ENCODE data around the gene OR6B1.
"Not testable (repeated sequence)": the region's sequence is repeated elsewhere in the genome, so short reads cannot be mapped to it uniquely, and the experiment has no call there.

GRCh38 chr7:144050884-144051283, 50.8 kb downstream of the OR6B1 start:
- not testable (repeated sequence) for TF ChIP-seq CTCF (IDR thresholded peaks at IDR 0.05; ENCODE audit: borderline replicate concordance, extremely low read depth, low read length, poor library complexity, severe bottlenecking); EZH2 (IDR thresholded peaks at IDR 0.05; ENCODE audit: borderline replicate concordance, low read depth, low read length, severe bottlenecking)
